GM06990 (cell line): ENCODE measurements around the gene PKD2L1.

Experiments
- DNase-seq: peaks from one replicate; pipeline ENCODE4 v3.0.0-alpha.2; 2011; ENCODE audit not compliant: insufficient read length; ENCODE audit errors: extremely low read depth
- H3K27me3 ChIP-seq: replicated peaks from 2 replicates; pipeline ENCODE4 v1.6.0; 2011; ENCODE audit warnings: low read length; ENCODE audit not compliant: control insufficient read depth, insufficient read depth
- H3K36me3 ChIP-seq: 2 replicates; pipeline ENCODE4 v1.5.1; 2011; ENCODE audit warnings: low read length; ENCODE audit not compliant: control insufficient read depth, insufficient read depth
- H3K4me3 ChIP-seq: replicated peaks from 2 replicates; pipeline ENCODE4 v1.5.1; 2011; ENCODE audit warnings: low read depth, mild to moderate bottlenecking, control low read depth, low read length
- CTCF ChIP-seq: IDR thresholded peaks from 2 replicates; pipeline ENCODE4 v1.5.1; 2011; ENCODE audit warnings: low read length, control low read depth, mild to moderate bottlenecking, inconsistent platforms; ENCODE audit not compliant: insufficient read depth, poor library complexity, severe bottlenecking

Gene PKD2L1

GRCh38 chr10:100364175-100364574 is 34.1 kb upstream of the PKD2L1 start:
- Histone ChIP-seq H3K27me3 (no peaks in the 10 kb centered on the region), H3K4me3 (no peak overlapping the region), H3K36me3 (peaks cover 9% of the 10 kb centered on the region)
- DNase-seq, result no peak
- TF ChIP-seq CTCF, result no peak

- Histone ChIP-seq H3K27me3 (no peaks in the 10 kb centered on the region), H3K36me3 (peaks cover 9% of the 10 kb centered on the region), H3K4me3 (no peak overlapping the region)
- TF ChIP-seq CTCF, result no peak
- no peak for DNase-seq
These were observed 32.8 kb upstream of the PKD2L1 start for GRCh38 chr10:100362570-100363496.

DNA sequence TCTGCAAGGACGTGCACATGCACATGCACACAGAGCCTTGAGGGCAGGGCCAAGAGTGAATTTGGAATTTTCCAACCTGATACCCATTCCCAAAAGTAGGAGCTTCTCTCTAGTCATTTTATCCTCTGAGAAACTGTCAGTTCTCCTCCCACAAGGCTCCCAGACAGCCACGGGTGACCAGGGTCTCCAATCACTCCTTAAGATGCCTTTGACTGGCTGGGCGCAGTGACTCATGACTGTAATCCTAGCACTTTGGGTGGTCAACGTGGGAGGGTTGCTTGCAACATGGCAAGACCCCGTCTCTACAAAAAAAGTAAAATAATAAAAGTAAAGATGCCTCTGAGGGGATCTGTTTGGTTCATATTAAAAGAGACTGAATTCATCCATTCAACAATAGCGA is 30.2 kb upstream of the PKD2L1 start:
- no peak for TF ChIP-seq CTCF
- Histone ChIP-seq H3K27me3 (no peaks in the 10 kb centered on the region), H3K36me3 (peaks cover 16% of the 10 kb centered on the region), H3K4me3 (no peak overlapping the region)
- DNase-seq, result no peak

- no peak for TF ChIP-seq CTCF
- peaks cover 18% of the 10 kb centered on the region for H3K36me3 ChIP-seq
- no peak for DNase-seq
These were observed 29.6 kb upstream of the PKD2L1 start for GRCh38 chr10:100359529-100360150.

GRCh38 chr10:100359030-100359432 is 29.0 kb upstream of the PKD2L1 start:
- no peak overlapping the region for H3K4me3 ChIP-seq
- TF ChIP-seq CTCF, result no peak
- no peaks in the 10 kb centered on the region for H3K27me3 ChIP-seq
- H3K36me3 ChIP-seq, result peaks cover 20% of the 10 kb centered on the region
- no peak for DNase-seq

More at GRCh38 chr10:100359529-100360150, 29.6 kb upstream of the PKD2L1 start:
- Histone ChIP-seq H3K4me3 (no peak overlapping the region), H3K27me3 (no peaks in the 10 kb centered on the region)
